Upper lobe of left lung (tissue), 6 donors: Measurements from ENCODE around the gene RIN3. TPM values are rescaled to one million over a fixed set of nuclear protein-coding genes. Genes with fewer than 3 reads are reported as not detected.
A peak's percentile ranks its signal among the peaks of the same experiment; 100 is the strongest.

Source experiments
- ATAC-seq, 2 donors: fragments of 200-7000 bp; cut with Tn5 transposase; one replicate each; pipeline ENCODE4 v1.9.1; 2022; ENCODE audit warnings: mild to moderate bottlenecking in 2 of 2, moderate library complexity in 2 of 2; ENCODE audit not compliant: low FRiP score in 2 of 2
- DNase-seq, 2 donors: peaks; one replicate each; pipeline ENCODE4 v3.0.0-alpha.2; 2019 to 2020
- H3K27ac ChIP-seq, 4 donors: fragments of 200-600 bp; sonication (generic); one replicate each; pipeline ENCODE4 v1.5.1; 2016 to 2019
- H3K27me3 ChIP-seq, 4 donors: fragments of 200-600 bp; sonication (generic); one replicate each; pipeline ENCODE4 v1.5.1; 2017 to 2019
- H3K36me3 ChIP-seq, 4 donors: fragments of 200-600 bp; sonication (generic); one replicate each; pipeline ENCODE4 v1.5.1; 2016 to 2019
- H3K4me1 ChIP-seq, 4 donors: fragments of 200-600 bp; sonication (generic); one replicate each; pipeline ENCODE4 v1.5.1; 2018 to 2019
- H3K4me3 ChIP-seq, 4 donors: fragments of 200-600 bp; sonication (generic); one replicate each; pipeline ENCODE4 v1.5.1; 2017 to 2019; ENCODE audit warnings: mild to moderate bottlenecking in 2 of 4, moderate library complexity in 1 of 4
- H3K9me3 ChIP-seq, 4 donors: fragments of 200-600 bp; sonication (generic); one replicate each; pipeline ENCODE4 v1.5.1; 2018 to 2019
- CTCF ChIP-seq, 6 experiments: fragments of 450-650 bp in 4 of 6; fragments of 200-600 bp in 2 of 6; sonication (generic) in 2 of 6; IDR thresholded peaks; one replicate each; pipeline ENCODE4 v1.5.1; 2016 to 2019; ENCODE audit warnings: antibody characterized with exemption in 6 of 6
- EP300 ChIP-seq, 4 donors: sonication (generic); formaldehyde crosslinking; IDR thresholded peaks; one replicate each; pipeline ENCODE4 v1.5.1; 2017; ENCODE audit warnings: antibody characterized with exemption in 4 of 4, control low read depth in 2 of 4
- POLR2A ChIP-seq, 4 donors: fragments of 450-650 bp; IDR thresholded peaks; one replicate each; pipeline ENCODE4 v1.5.1; 2016 to 2017; ENCODE audit warnings: antibody characterized with exemption in 4 of 4, mild to moderate bottlenecking in 2 of 4
- POLR2AphosphoS5 ChIP-seq, 2 donors: sonication (generic); formaldehyde crosslinking; IDR thresholded peaks; one replicate each; pipeline ENCODE4 v1.5.1; 2017; ENCODE audit warnings: antibody characterized with exemption in 2 of 2
- WGBS, 2 donors: methylation state at CpG; one replicate each; pipeline ENCODE4 v1.1.5; 2017 to 2018; 5-methylcytosine and 5-hydroxymethylcytosine counted together
- total RNA-seq, 6 donors: library from RNA; depleted of rRNA in 4 of 6; stranded (reverse); fragments of >200 nt in 4 of 6; gene quantifications; one replicate each; pipeline versions ENCODE4 v1.1.0 to v1.2.1, GENCODE V29; 2016 to 2021
- donor health status: DM: no; HTN: no; CAD: no; lungs with moderate emphysema.
- donor health status: DM: no; HTN: yes; CAD: no; lungs with severe emphysema.

The RIN3 gene
- total RNA-seq, 6 donors from 2014 or later = 19.0 to 88.0 (median 59.7) TPM

- TF ChIP-seq CTCF (IDR thresholded peaks at IDR 0.05) = no peak
- TF ChIP-seq EP300 (IDR thresholded peaks at IDR 0.05) = no peak
- no peak for TF ChIP-seq POLR2AphosphoS5 (IDR thresholded peaks at IDR 0.05)
- TF ChIP-seq POLR2A (IDR thresholded peaks at IDR 0.05) = no peak
- Histone ChIP-seq H3K4me1 (peaks cover 0 to 20% (median 0%) of the 10 kb centered on the region in 4 donors), H3K27me3 (no peaks in the 10 kb centered on the region), H3K27ac (no peak overlapping the region), H3K4me3 (no peak overlapping the region), H3K36me3 (peaks cover 0 to 20% (median 5%) of the 10 kb centered on the region in 4 donors), H3K9me3 (peaks cover 0 to 4% (median 0%) of the 10 kb centered on the region in 4 donors)
- no peak for ATAC-seq
- peak in 1 of 2 donors; percentile 57 for DNase-seq
- WGBS, 2 donors = 98 to 100% methylated on average over 7 to 10 of the region's 10 CpGs
Observed at GRCh38 chr14:92572050-92572449, 58.5 kb downstream of the RIN3 start.

- Histone ChIP-seq H3K27ac (no peak overlapping the region), H3K36me3 (peaks cover 0 to 27% (median 9%) of the 10 kb centered on the region in 4 donors), H3K4me3 (no peak overlapping the region), H3K27me3 (no peaks in the 10 kb centered on the region), H3K9me3 (no peaks in the 10 kb centered on the region), H3K4me1 (peaks cover 0 to 13% (median 0%) of the 10 kb centered on the region in 4 donors)
- DNase-seq (no peak), ATAC-seq (no peak)
- 89 to 91% methylated on average over 8 of the region's 8 CpGs for WGBS, 2 donors
- no peak for TF ChIP-seq POLR2A (IDR thresholded peaks at IDR 0.05)
- TF ChIP-seq EP300 (IDR thresholded peaks at IDR 0.05) = no peak
- no peak for TF ChIP-seq CTCF (IDR thresholded peaks at IDR 0.05)
- no peak for TF ChIP-seq POLR2AphosphoS5 (IDR thresholded peaks at IDR 0.05)
Observed at GRCh38 chr14:92573761-92574498, 60.3 kb downstream of the RIN3 start.

GRCh38 chr14:92575061-92575747 is 61.6 kb downstream of the RIN3 start:
- Histone ChIP-seq H3K27me3 (no peaks in the 10 kb centered on the region), H3K4me1 (peaks cover 0 to under 1% (median 0%) of the 10 kb centered on the region in 4 donors), H3K4me3 (no peak overlapping the region), H3K9me3 (no peaks in the 10 kb centered on the region), H3K27ac (no peak overlapping the region), H3K36me3 (peaks cover 0 to 40% (median 18%) of the 10 kb centered on the region in 4 donors)
- TF ChIP-seq POLR2A (IDR thresholded peaks at IDR 0.05) = no peak
- TF ChIP-seq POLR2AphosphoS5 (IDR thresholded peaks at IDR 0.05) = no peak
- TF ChIP-seq EP300 (IDR thresholded peaks at IDR 0.05) = no peak
- TF ChIP-seq CTCF (IDR thresholded peaks at IDR 0.05) = no peak
- WGBS, 2 donors = 88 to 90% methylated on average over 7 of the region's 7 CpGs
- no peak for DNase-seq
- no peak for ATAC-seq

GRCh38 chr14:92575748-92576303 is 62.2 kb downstream of the RIN3 start:
- H3K36me3 ChIP-seq = peaks cover 0 to 43% (median 21%) of the 10 kb centered on the region in 4 donors
- no peak overlapping the region for H3K4me3 ChIP-seq
- no peak overlapping the region for H3K27ac ChIP-seq
- H3K9me3 ChIP-seq = no peaks in the 10 kb centered on the region
- 87 to 93% methylated on average over 7 of the region's 7 CpGs for WGBS, 2 donors
- DNase-seq = no peak
- no peaks in the 10 kb centered on the region for H3K27me3 ChIP-seq
- no peaks in the 10 kb centered on the region for H3K4me1 ChIP-seq
- ATAC-seq = no peak
- TF ChIP-seq POLR2AphosphoS5 (IDR thresholded peaks at IDR 0.05) (no peak), CTCF (IDR thresholded peaks at IDR 0.05) (no peak), EP300 (IDR thresholded peaks at IDR 0.05) (no peak), POLR2A (IDR thresholded peaks at IDR 0.05) (no peak)
